DOHH2 (cell line): Measurements from ENCODE around the gene PRKN.

Experiments
- H3F3A ChIP-seq: fragments of 200-600 bp; sonication (generic), shearing (Covaris generic); 2 replicates; pipeline ENCODE4 v1.6.0; 2016; ENCODE audit warnings: antibody characterized with exemption, mild to moderate bottlenecking; ENCODE audit not compliant: control insufficient read depth, insufficient read depth
- H3K27ac ChIP-seq: fragments of 200-600 bp; sonication (generic); 2 replicates; pipeline ENCODE4 v1.5.1; 2014; ENCODE audit warnings: low read depth, mild to moderate bottlenecking, low read length, moderate library complexity
- H3K27me3 ChIP-seq: fragments of 200-600 bp; sonication (generic); 2 replicates; pipeline ENCODE4 v1.6.1; 2014; ENCODE audit warnings: mild to moderate bottlenecking, low read length, mixed read lengths; ENCODE audit not compliant: control insufficient read depth
- H3K36me3 ChIP-seq: fragments of 200-600 bp; sonication (generic); 2 replicates; pipeline ENCODE4 v1.6.1; 2014; ENCODE audit warnings: mild to moderate bottlenecking, low read length, moderate library complexity, mixed read lengths; ENCODE audit not compliant: control insufficient read depth
- H3K4me1 ChIP-seq: fragments of 200-600 bp; sonication (generic); 2 replicates; pipeline ENCODE4 v1.6.1; 2014; ENCODE audit warnings: mild to moderate bottlenecking, low read length, mixed read lengths; ENCODE audit not compliant: control insufficient read depth
- H3K4me2 ChIP-seq: fragments of 200-600 bp; sonication (generic); 2 replicates; pipeline ENCODE4 v1.6.0; 2014; ENCODE audit warnings: mild to moderate bottlenecking, low read length, moderate library complexity
- H3K4me3 ChIP-seq: fragments of 200-600 bp; sonication (generic); 2 replicates; pipeline ENCODE4 v1.5.1; 2014; ENCODE audit warnings: mild to moderate bottlenecking, low read length, mixed read lengths
- H3K79me2 ChIP-seq: fragments of 200-600 bp; sonication (generic); 2 replicates; pipeline ENCODE4 v1.6.1; 2014; ENCODE audit warnings: mild to moderate bottlenecking, low read length, mixed read lengths; ENCODE audit not compliant: control insufficient read depth
- H3K9me2 ChIP-seq: fragments of 200-600 bp; sonication (generic); replicated peaks from 2 replicates; pipeline ENCODE4 v1.6.1; 2014; ENCODE audit warnings: mild to moderate bottlenecking, low read length, mixed read lengths; ENCODE audit not compliant: control insufficient read depth
- H3K9me3 ChIP-seq: fragments of 200-600 bp; sonication (generic); 2 replicates; pipeline ENCODE4 v1.6.1; 2014; ENCODE audit warnings: antibody characterized with exemption, low read length, mixed read lengths; ENCODE audit not compliant: control insufficient read depth, insufficient read depth
- H4K20me1 ChIP-seq: fragments of 200-600 bp; sonication (generic); 2 replicates; pipeline ENCODE4 v1.6.0; 2014; ENCODE audit warnings: low read depth, mild to moderate bottlenecking, antibody characterized with exemption, low read length, moderate library complexity; ENCODE audit not compliant: control insufficient read depth, insufficient read depth
- EZH2phosphoT487 ChIP-seq: fragments of 200-600 bp; sonication (generic); IDR thresholded peaks from 2 replicates; pipeline ENCODE4 v1.6.1; 2017; ENCODE audit warnings: borderline replicate concordance, mild to moderate bottlenecking, antibody characterized with exemption, low read length, moderate library complexity, mixed read lengths
- TF ChIP-seq, protein P1 (sequence below): fragments of 200-600 bp; sonication (generic); IDR thresholded peaks from one replicate; pipeline ENCODE4 v1.5.1; 2014; ENCODE audit warnings: antibody characterized with exemption, mild to moderate bottlenecking, low read depth, low read length; ENCODE audit not compliant: poor library complexity, severe bottlenecking

PRKN gene

DNA sequence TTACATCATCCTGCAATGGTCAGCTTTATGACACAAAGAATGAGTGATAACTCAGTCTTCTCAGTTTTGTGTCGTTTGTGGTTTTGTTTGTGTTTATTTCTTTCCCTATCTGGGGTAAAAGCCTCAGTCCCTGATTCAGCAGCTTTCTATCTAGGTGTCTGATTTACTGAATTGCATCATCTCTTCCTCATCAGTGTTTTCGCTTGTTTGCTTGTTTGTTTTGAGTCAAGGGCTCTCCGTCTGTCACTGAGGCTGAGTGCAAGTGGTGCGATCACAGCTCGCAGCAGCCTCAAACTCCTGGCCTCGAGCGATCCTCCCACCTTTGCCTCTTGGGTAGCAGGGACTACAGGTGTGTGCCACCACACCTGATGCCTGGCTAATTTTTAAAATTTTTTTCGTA, 548.9 kb downstream of the PRKN start:
- TF ChIP-seq, protein P1, sequence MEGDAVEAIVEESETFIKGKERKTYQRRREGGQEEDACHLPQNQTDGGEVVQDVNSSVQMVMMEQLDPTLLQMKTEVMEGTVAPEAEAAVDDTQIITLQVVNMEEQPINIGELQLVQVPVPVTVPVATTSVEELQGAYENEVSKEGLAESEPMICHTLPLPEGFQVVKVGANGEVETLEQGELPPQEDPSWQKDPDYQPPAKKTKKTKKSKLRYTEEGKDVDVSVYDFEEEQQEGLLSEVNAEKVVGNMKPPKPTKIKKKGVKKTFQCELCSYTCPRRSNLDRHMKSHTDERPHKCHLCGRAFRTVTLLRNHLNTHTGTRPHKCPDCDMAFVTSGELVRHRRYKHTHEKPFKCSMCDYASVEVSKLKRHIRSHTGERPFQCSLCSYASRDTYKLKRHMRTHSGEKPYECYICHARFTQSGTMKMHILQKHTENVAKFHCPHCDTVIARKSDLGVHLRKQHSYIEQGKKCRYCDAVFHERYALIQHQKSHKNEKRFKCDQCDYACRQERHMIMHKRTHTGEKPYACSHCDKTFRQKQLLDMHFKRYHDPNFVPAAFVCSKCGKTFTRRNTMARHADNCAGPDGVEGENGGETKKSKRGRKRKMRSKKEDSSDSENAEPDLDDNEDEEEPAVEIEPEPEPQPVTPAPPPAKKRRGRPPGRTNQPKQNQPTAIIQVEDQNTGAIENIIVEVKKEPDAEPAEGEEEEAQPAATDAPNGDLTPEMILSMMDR = no peak
- no peak for TF ChIP-seq EZH2phosphoT487
- H3K9me2 ChIP-seq = no peaks in the 10 kb centered on the region
- no peaks in the 10 kb centered on the region for H3K79me2 ChIP-seq
- H3K4me1 ChIP-seq = no peaks in the 10 kb centered on the region
- no peak overlapping the region for H3K27ac ChIP-seq
- H3F3A ChIP-seq = no peaks in the 10 kb centered on the region
- no peak overlapping the region for H3K4me2 ChIP-seq
- no peaks in the 10 kb centered on the region for H3K9me3 ChIP-seq
- H4K20me1 ChIP-seq = no peaks in the 10 kb centered on the region
- no peaks in the 10 kb centered on the region for H3K36me3 ChIP-seq
- no peak overlapping the region for H3K4me3 ChIP-seq
- H3K27me3 ChIP-seq = no peaks in the 10 kb centered on the region

DNA sequence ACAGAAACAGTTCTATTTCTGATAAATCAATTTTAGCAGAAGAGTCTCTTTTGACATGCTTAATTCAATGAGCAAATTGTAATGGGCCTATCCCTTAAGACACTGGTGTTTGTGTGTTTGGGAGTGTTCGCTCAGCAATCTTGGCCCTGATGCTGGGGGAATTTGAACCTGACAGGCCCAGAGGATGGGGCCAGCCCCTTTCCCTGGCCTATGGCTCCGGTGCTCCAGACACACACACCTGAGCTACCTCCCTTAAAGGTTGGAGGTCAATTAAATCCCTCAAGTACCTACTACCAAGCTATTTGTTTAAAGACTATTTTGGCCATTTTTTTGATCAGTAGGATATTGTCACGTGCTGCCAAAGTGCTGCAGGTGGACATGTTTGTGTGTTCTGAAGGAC, 549.3 kb downstream of the PRKN start:
- no peaks in the 10 kb centered on the region for H3K9me2 ChIP-seq
- H3K9me3 ChIP-seq = no peaks in the 10 kb centered on the region
- H3K4me2 ChIP-seq = no peak overlapping the region
- H3F3A ChIP-seq = no peaks in the 10 kb centered on the region
- no peaks in the 10 kb centered on the region for H3K27me3 ChIP-seq
- H3K27ac ChIP-seq = no peak overlapping the region
- no peak overlapping the region for H3K4me3 ChIP-seq
- H3K4me1 ChIP-seq = no peaks in the 10 kb centered on the region
- H3K36me3 ChIP-seq = no peaks in the 10 kb centered on the region
- no peaks in the 10 kb centered on the region for H3K79me2 ChIP-seq
- no peaks in the 10 kb centered on the region for H4K20me1 ChIP-seq
- TF ChIP-seq, protein P1 = no peak
- TF ChIP-seq EZH2phosphoT487 = no peak

DNA sequence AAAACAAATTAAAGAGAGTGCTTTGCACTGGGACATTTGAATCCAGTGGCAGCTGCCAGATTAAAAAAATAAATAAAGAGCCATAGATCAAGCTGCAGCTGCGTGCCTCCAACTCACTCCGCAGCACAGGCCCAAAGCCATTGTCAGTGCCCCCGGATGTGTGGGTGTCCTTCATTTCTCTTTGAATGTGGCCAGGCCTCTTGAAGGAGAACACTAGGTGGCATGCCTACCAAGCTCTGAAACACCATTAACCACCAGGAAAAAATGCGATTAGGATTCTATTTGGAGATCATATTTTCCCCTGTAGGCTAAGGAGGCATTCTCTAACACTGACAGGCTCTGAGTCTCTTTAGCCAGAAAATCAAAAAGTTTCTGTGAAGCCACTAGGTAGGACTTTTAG, 549.8 kb downstream of the PRKN start:
- Histone ChIP-seq H3K9me3 (no peaks in the 10 kb centered on the region), H4K20me1 (no peaks in the 10 kb centered on the region), H3K79me2 (no peaks in the 10 kb centered on the region), H3K4me2 (no peak overlapping the region), H3K9me2 (no peaks in the 10 kb centered on the region), H3K27ac (no peak overlapping the region), H3F3A (no peaks in the 10 kb centered on the region), H3K4me3 (no peak overlapping the region), H3K4me1 (no peaks in the 10 kb centered on the region), H3K27me3 (no peaks in the 10 kb centered on the region), H3K36me3 (no peaks in the 10 kb centered on the region)
- TF ChIP-seq EZH2phosphoT487 = no peak

DNA sequence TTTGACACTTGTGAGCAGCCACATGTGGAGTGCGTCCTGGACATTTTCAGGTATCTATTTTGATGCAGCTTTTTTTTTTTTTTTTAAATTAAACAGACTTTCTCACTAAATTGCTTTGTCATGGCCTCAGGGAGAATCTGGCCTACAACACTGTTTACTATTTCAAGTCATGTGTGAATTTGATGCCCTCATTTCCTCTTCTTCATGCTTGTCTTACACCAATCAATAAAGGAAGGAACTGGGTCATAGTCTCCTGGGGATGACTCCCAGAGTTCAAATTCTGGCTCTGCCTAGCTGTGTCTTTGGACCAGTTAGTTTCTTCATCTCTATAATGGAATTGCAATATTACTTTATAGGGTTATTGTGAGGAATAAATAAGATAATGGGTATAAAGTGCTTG, 554.1 kb downstream of the PRKN start:
- Histone ChIP-seq H3K79me2 (no peaks in the 10 kb centered on the region), H3K9me3 (no peaks in the 10 kb centered on the region), H3K4me2 (no peak overlapping the region), H3K27ac (no peak overlapping the region), H3K4me3 (no peak overlapping the region), H3K36me3 (no peaks in the 10 kb centered on the region), H4K20me1 (no peaks in the 10 kb centered on the region), H3K9me2 (no peaks in the 10 kb centered on the region), H3K27me3 (no peaks in the 10 kb centered on the region), H3F3A (no peaks in the 10 kb centered on the region), H3K4me1 (no peaks in the 10 kb centered on the region)
- no peak for TF ChIP-seq EZH2phosphoT487
- TF ChIP-seq, protein P1 = no peak
